ENCODE measurements around the gene SNX17.

- TF ChIP-seq CTCF (IDR thresholded peaks at IDR 0.05; ENCODE audit: low read length) (no peak), EZH2 (IDR thresholded peaks at IDR 0.05; ENCODE audit: borderline replicate concordance, low read length) (no peak)
These were observed 9.6 kb downstream of the SNX17 start for GRCh38 chr2:27379836-27380625.
